H1 (cell line): ENCODE results near the gene LCA5L. TPM values are rescaled to one million over a fixed set of nuclear protein-coding genes. Genes with fewer than 3 reads are reported as not detected.

Experiments
- BCL11A ChIP-seq, 2 experiments: IDR thresholded peaks; one replicate each; pipeline ENCODE4 v1.6.1; 2011; ENCODE audit warnings: low read depth in 2 of 2, low read length in 2 of 2, mild to moderate bottlenecking in 2 of 2
- BRCA1 ChIP-seq: IDR thresholded peaks from 2 replicates; pipeline ENCODE4 v1.6.1; 2012; ENCODE audit warnings: low read depth, low read length, improper control_type of control experiment
- CBX5 ChIP-seq: fragments of 300-800, 300-1000 bp; sonication (generic); IDR thresholded peaks from 2 replicates; pipeline ENCODE4 v1.7.1; 2016; ENCODE audit warnings: antibody characterized with exemption, low read length, low read depth
- CBX8 ChIP-seq: fragments of 300-800, 300-1000 bp; sonication (generic); IDR thresholded peaks from 2 replicates; pipeline ENCODE4 v1.7.1; 2016; ENCODE audit warnings: low read depth, low read length, borderline replicate concordance
- CHD1 ChIP-seq: IDR thresholded peaks from 2 replicates; pipeline ENCODE4 v1.6.1; 2012; ENCODE audit warnings: low read depth, low read length, improper control_type of control experiment
- CTBP2 ChIP-seq: IDR thresholded peaks from 2 replicates; pipeline ENCODE4 v1.7.0; 2011; ENCODE audit warnings: borderline replicate concordance, mild to moderate bottlenecking, moderate library complexity, mixed read lengths, low read length; ENCODE audit not compliant: insufficient read depth, insufficient read length
- EZH2 ChIP-seq: fragments of 200-600 bp; sonication (generic); IDR thresholded peaks from 2 replicates; pipeline ENCODE4 v1.7.1; 2012; ENCODE audit warnings: low read depth, mild to moderate bottlenecking, moderate library complexity, low read length, inconsistent platforms; ENCODE audit not compliant: severe bottlenecking
- FOSL1 ChIP-seq: IDR thresholded peaks from 2 replicates; pipeline ENCODE4 v1.6.1; 2011; ENCODE audit warnings: mild to moderate bottlenecking, low read depth, low read length, moderate library complexity; ENCODE audit not compliant: insufficient read depth
- GABPA ChIP-seq: IDR thresholded peaks from 2 replicates; pipeline ENCODE4 v1.6.1; 2011; ENCODE audit warnings: mild to moderate bottlenecking, low read length, moderate library complexity, borderline replicate concordance; ENCODE audit not compliant: insufficient read depth
- JUN ChIP-seq: IDR thresholded peaks from 2 replicates; pipeline ENCODE4 v1.6.1; 2011; ENCODE audit warnings: low read depth, mild to moderate bottlenecking, improper control_type of control experiment, low read length
- KDM5A ChIP-seq: fragments of 200-600 bp; IDR thresholded peaks from 2 replicates; pipeline ENCODE4 v1.7.1; 2012; ENCODE audit warnings: mild to moderate bottlenecking, low read length, inconsistent platforms, mixed read lengths
- POLR2A ChIP-seq, 2 experiments: IDR thresholded peaks; 1 replicate in 1 of 2; 2 replicates in 1 of 2; pipeline ENCODE4 v1.6.1; 2011; ENCODE audit warnings: low read depth in 2 of 2, low read length in 2 of 2, mild to moderate bottlenecking in 2 of 2; ENCODE audit errors: control extremely low read depth in 1 of 2
- POU5F1 ChIP-seq: IDR thresholded peaks from 2 replicates; pipeline ENCODE4 v1.6.1; 2011; ENCODE audit warnings: low read depth, mild to moderate bottlenecking, low read length, moderate library complexity
- SP1 ChIP-seq: IDR thresholded peaks from 2 replicates; pipeline ENCODE4 v1.6.1; 2011; ENCODE audit warnings: low read depth, low read length
- SRF ChIP-seq: IDR thresholded peaks from 2 replicates; pipeline ENCODE4 v1.6.1; 2011; ENCODE audit warnings: mild to moderate bottlenecking, low read depth, low read length, moderate library complexity
- TAF1 ChIP-seq: IDR thresholded peaks from 2 replicates; pipeline ENCODE4 v1.6.1; 2011; ENCODE audit warnings: mild to moderate bottlenecking, low read depth, low read length
- TAF7 ChIP-seq: optimal IDR thresholded peaks from 2 replicates; pipeline ENCODE3; 2011; ENCODE audit warnings: low read depth, mild to moderate bottlenecking, inconsistent platforms, low read length, moderate library complexity, borderline replicate concordance
- polyA plus RNA-seq, 7 experiments: library from polyadenylated mRNA; depleted of rRNA in 3 of 7; stranded (reverse) in 5 of 7; unstranded in 2 of 7; fragments of >200 nt in 5 of 7; fragments of 200-250 nt in 2 of 7; gene quantifications; 1 replicate in 5 of 7; 2 replicates in 1 of 7; 4 replicates in 1 of 7; pipeline versions ENCODE4 v1.2.1 to v1.2.3, GENCODE V29; 2011 to 2013; ENCODE audit warnings: missing spikeins in 2 of 7, mixed read lengths in 2 of 7
- total RNA-seq: library from RNA; stranded (reverse); fragmentation: NEBNext Ultra II Directional; extraction: Animal tissue kit (Norgen Biotek cat#: 25700); gene quantifications from 2 replicates; pipeline ENCODE4 v1.2.1, GENCODE V29; 2021
- TF ChIP-seq, protein P1 (sequence below): IDR thresholded peaks from 2 replicates; pipeline ENCODE4 v1.6.1; 2011; ENCODE audit warnings: low read depth, mild to moderate bottlenecking, low read length; ENCODE audit not compliant: insufficient read depth
- TF ChIP-seq, protein P2 (sequence below), 3 experiments: IDR thresholded peaks; 1 replicate in 2 of 3; 2 replicates in 1 of 3; pipeline versions ENCODE4 v1.5.1 to v1.6.1; 2011; ENCODE audit warnings: low read length in 3 of 3, mild to moderate bottlenecking in 3 of 3, inconsistent platforms in 2 of 3, low read depth in 1 of 3, moderate library complexity in 1 of 3; ENCODE audit not compliant: insufficient read depth in 1 of 3; ENCODE audit errors: control extremely low read depth in 1 of 3
- TF ChIP-seq, protein P3 (sequence below): IDR thresholded peaks from 2 replicates; pipeline ENCODE4 v1.6.1; 2012; ENCODE audit warnings: inconsistent platforms

Gene LCA5L
- total and polyA plus RNA-seq, 2 of the 8 experiments (the other 6 are each of a cell fraction or from before 2014, with no cell fraction given), result 0.11 to 0.84 TPM

DNA sequence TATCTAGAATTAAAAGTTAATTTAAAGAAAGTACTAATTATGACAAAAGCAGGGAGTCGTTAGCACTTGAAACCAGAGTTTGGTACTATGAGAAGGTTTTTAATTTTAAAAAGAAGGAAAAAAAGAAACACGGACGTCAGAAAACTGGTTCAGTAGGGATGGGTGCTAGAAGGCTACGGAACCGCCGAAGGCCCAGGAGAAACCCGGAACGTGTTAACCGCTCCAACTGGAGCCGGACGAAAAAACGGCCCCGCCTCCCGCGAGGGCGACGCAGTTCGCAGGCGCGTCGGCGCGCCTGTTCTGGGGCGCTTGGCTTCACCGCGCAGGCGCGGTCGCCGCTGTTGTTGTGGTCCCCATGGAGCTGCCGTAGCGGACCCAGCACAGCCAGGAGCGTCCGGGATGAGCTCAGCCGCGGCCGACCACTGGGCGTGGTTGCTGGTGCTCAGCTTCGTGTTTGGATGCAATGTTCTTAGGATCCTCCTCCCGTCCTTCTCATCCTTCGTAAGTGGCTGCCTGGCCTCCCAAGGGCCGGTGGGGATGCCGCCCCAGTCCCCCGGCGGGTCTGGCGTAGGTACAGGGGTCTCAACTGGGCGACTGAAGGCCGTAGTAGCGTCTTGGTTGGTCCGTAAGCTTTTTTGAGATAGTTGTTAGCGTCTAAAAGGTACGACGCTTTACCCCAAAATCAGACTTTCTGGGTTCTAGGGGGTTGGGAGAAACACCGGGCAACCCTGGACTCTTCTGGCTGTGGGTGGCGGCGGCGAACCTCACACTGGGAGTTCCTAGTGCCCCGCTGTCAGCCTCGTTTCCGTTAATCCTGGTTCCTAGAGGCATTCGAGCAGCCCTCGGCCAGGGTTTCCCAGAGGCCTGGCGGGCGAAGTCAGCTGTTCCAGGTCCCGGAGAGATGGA is 65.3 kb downstream of the LCA5L start (continued):
- TF ChIP-seq FOSL1, result no peak
- TF ChIP-seq CBX8, result no peak
- no peak for TF ChIP-seq EZH2
- 0 out of 2 replicates have a peak, but pooled peaks have one; percentile 10 for TF ChIP-seq SP1
- TF ChIP-seq POLR2A (IDR thresholded peaks at IDR 0.05; ENCODE audit: control extremely low read depth in 1 of 2, low read depth in 2 of 2, low read length in 2 of 2), result no peak
- TF ChIP-seq TAF7, result no peak
- TF ChIP-seq CBX5, result no peak
- TF ChIP-seq GABPA, result no peak
- TF ChIP-seq, protein P1, sequence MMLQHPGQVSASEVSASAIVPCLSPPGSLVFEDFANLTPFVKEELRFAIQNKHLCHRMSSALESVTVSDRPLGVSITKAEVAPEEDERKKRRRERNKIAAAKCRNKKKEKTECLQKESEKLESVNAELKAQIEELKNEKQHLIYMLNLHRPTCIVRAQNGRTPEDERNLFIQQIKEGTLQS, result no peak
- no peak; the same call in 1 of the 2 replicates for TF ChIP-seq TAF1
- no peak for TF ChIP-seq POU5F1
- TF ChIP-seq, protein P2, sequence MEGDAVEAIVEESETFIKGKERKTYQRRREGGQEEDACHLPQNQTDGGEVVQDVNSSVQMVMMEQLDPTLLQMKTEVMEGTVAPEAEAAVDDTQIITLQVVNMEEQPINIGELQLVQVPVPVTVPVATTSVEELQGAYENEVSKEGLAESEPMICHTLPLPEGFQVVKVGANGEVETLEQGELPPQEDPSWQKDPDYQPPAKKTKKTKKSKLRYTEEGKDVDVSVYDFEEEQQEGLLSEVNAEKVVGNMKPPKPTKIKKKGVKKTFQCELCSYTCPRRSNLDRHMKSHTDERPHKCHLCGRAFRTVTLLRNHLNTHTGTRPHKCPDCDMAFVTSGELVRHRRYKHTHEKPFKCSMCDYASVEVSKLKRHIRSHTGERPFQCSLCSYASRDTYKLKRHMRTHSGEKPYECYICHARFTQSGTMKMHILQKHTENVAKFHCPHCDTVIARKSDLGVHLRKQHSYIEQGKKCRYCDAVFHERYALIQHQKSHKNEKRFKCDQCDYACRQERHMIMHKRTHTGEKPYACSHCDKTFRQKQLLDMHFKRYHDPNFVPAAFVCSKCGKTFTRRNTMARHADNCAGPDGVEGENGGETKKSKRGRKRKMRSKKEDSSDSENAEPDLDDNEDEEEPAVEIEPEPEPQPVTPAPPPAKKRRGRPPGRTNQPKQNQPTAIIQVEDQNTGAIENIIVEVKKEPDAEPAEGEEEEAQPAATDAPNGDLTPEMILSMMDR (IDR thresholded peaks at IDR 0.05; ENCODE audit: control extremely low read depth in 1 of 3, insufficient read depth in 1 of 3, low read depth in 1 of 3, low read length in 3 of 3), result no peak
- peak; percentile 52; the same call in 1 of the 2 replicates for TF ChIP-seq BRCA1
- no peak for TF ChIP-seq CTBP2
- no peak for TF ChIP-seq JUN
- no peak for TF ChIP-seq CHD1
- no peak for TF ChIP-seq BCL11A (IDR thresholded peaks at IDR 0.05; ENCODE audit: low read depth in 2 of 2, low read length in 2 of 2)
- TF ChIP-seq KDM5A, result no peak
- TF ChIP-seq, protein P3, sequence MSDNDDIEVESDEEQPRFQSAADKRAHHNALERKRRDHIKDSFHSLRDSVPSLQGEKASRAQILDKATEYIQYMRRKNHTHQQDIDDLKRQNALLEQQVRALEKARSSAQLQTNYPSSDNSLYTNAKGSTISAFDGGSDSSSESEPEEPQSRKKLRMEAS, result peak; percentile 6; the same call in 1 of the 2 replicates
- no peak for TF ChIP-seq SRF
